HEK293 (cell line): ENCODE results near the gene BTBD9.

Source experiments
- SALL2 ChIP-seq: fragments of 450-650 bp; formaldehyde crosslinking; IDR thresholded peaks from 2 replicates; pipeline ENCODE4 v1.5.0; 2017; ENCODE audit warnings: missing biosample characterization, mild to moderate bottlenecking, missing genetic modification characterization, borderline replicate concordance
- TF ChIP-seq, protein P1 (sequence below): fragments of 450-650 bp; IDR thresholded peaks from 2 replicates; pipeline ENCODE4 v1.5.1; 2018; ENCODE audit warnings: missing biosample characterization, mild to moderate bottlenecking, missing genetic modification characterization

DNA sequence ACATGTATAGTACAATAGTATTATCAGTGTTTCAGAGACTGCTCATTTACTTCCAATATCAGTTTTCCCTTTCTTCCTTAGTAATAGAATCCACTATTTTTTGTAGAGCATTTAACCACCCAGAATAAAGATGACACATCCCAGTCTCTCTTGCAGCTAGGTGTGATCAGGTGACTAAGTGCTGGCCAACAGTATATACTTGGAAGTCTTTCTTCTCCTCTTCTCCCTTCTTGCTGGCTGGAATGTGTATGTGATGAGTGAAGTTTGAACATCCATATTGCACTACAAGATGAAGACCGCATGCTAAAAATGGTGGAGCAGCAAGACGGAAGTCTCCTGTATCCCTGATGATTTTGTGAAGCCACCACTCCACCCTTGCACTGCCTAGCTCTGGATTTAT is 14.5 kb upstream of the BTBD9 start:
- TF ChIP-seq, protein P1, sequence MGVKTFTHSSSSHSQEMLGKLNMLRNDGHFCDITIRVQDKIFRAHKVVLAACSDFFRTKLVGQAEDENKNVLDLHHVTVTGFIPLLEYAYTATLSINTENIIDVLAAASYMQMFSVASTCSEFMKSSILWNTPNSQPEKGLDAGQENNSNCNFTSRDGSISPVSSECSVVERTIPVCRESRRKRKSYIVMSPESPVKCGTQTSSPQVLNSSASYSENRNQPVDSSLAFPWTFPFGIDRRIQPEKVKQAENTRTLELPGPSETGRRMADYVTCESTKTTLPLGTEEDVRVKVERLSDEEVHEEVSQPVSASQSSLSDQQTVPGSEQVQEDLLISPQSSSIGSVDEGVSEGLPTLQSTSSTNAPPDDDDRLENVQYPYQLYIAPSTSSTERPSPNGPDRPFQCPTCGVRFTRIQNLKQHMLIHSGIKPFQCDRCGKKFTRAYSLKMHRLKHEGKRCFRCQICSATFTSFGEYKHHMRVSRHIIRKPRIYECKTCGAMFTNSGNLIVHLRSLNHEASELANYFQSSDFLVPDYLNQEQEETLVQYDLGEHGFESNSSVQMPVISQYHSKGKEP (tag by site-specific recombination) = no peak
- TF ChIP-seq SALL2 (tag by site-specific recombination) = no peak
